GM18858 (cell line): ENCODE measurements around the gene SGO2.
"Not testable (repeated sequence)": the region's sequence is repeated elsewhere in the genome, so short reads cannot be mapped to it uniquely, and the experiment has no call there.

ENCODE experiments used
- ATAC-seq: cut with Tn5 transposase; IDR thresholded peaks from one replicate; pipeline ENCODE4 v1.9.1; 2021; ENCODE audit not compliant: unreplicated experiment

SGO2 gene

GRCh38 chr2:200593905-200594304 lies 67.9 kb downstream of the SGO2 start:
- ATAC-seq: no peak

GRCh38 chr2:200595913-200596312 lies 69.9 kb downstream of the SGO2 start:
- ATAC-seq: no peak

- ATAC-seq: no peak
Observed at GRCh38 chr2:200596774-200597570, 71.0 kb downstream of the SGO2 start.

- ATAC-seq: no peak
Observed at GRCh38 chr2:200599206-200599605, 73.2 kb downstream of the SGO2 start.

- ATAC-seq: no peak
Observed at GRCh38 chr2:200600549-200601225, 74.7 kb downstream of the SGO2 start.

GRCh38 chr2:200602584-200602983 lies 76.6 kb downstream of the SGO2 start:
- no peak for ATAC-seq

- ATAC-seq: no peak
Observed at GRCh38 chr2:200603972-200604371, 78.0 kb downstream of the SGO2 start.

GRCh38 chr2:200604571-200605255 lies 78.7 kb downstream of the SGO2 start:
- no peak for ATAC-seq

GRCh38 chr2:200608341-200609027 lies 82.5 kb downstream of the SGO2 start:
- no peak for ATAC-seq

- no peak for ATAC-seq
Observed at GRCh38 chr2:200609028-200609614, 83.1 kb downstream of the SGO2 start.

GRCh38 chr2:200610217-200610616 lies 84.2 kb downstream of the SGO2 start:
- ATAC-seq: not testable (repeated sequence)

GRCh38 chr2:200613692-200614091 lies 87.7 kb downstream of the SGO2 start:
- no peak for ATAC-seq

GRCh38 chr2:200614249-200614648 lies 88.2 kb downstream of the SGO2 start:
- ATAC-seq: no peak

GRCh38 chr2:200615247-200615646 lies 89.2 kb downstream of the SGO2 start:
- ATAC-seq: no peak

- ATAC-seq: no peak
Observed at GRCh38 chr2:200616193-200616592, 90.2 kb downstream of the SGO2 start.

GRCh38 chr2:200616656-200617055 lies 90.6 kb downstream of the SGO2 start:
- no peak for ATAC-seq

GRCh38 chr2:200617156-200618053 lies 91.4 kb downstream of the SGO2 start:
- ATAC-seq: no peak

- no peak for ATAC-seq
Observed at GRCh38 chr2:200618054-200618419, 92.0 kb downstream of the SGO2 start.

- ATAC-seq: no peak
Observed at GRCh38 chr2:200618590-200619021, 92.6 kb downstream of the SGO2 start.

- no peak for ATAC-seq
Observed at GRCh38 chr2:200619279-200619678, 93.3 kb downstream of the SGO2 start.
